Head of caudate nucleus (tissue), 42 donors: ENCODE results near the gene GNL2.

ENCODE experiments used
- DNase-seq, 42 donors: peaks; one replicate each; pipeline versions ENCODE4 v3.0.0 to v3.0.0-alpha.2; 2020 to 2021; ENCODE audit warnings: mixed read lengths in 7 of 42
- intact Hi-C: fragments of 100-400 bp; cut with DNase I; formaldehyde crosslinking; loops from one replicate; pipeline ENCODE4 v1.15.0; 2022

Gene GNL2

DNA sequence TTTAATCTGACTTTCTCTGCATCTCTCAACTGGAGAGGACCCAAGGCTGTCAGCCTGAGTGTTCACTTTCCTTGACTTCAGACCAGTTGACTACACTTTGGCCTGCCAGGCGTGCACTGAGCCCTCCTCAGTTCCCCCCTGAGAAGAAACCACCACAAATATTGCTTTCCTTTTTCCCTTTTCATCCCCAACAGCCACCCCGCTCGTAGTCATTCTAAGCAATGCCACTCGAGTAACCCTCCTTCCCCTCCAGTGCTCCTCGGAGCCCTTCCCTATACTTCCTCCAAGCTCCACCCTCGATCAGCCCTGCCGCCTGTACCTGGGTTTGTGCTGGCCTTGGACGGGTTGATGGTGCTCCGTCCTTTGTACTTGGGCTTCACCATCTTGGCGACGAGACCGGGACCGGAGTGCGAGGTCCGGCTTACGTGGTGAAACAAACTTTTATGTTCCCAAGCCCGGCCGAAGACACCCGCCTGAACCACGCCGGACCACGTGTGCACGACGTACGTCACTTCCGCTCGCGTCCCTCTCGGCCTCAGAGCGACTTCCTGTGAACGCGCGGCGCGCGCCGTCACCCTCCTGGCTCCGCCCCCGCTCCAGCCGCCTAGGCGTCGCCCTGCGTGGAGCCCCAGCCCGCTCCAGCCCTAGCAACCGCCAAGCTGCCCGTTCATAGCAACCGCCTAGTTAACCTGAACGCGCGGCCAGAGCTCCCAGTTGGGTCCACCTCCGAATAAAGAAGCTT lies at the start of gene GNL2:
TSS of gene GNL2 (minus strand) at position 498 of the 742 bp plus-strand sequence. CDS start at position 383, 115 bp downstream.
- intact Hi-C loops = loop anchor here (5.0 kb wide), 3 partner anchors 38 to 87 kb away; partner anchors contain the start of gene DNALI1
- peak; percentile 93 to 99 (median 97) for DNase-seq

GRCh38 chr1:37641059-37641458 lies 45.3 kb upstream of the GNL2 start:
- intact Hi-C loops = no loop called here
- DNase-seq = no peak

- intact Hi-C loops = no loop called here
- DNase-seq = no peak
Observed at GRCh38 chr1:37636435-37636834, 40.7 kb upstream of the GNL2 start.

- no peak for DNase-seq
- intact Hi-C loops = no loop called here
Observed at GRCh38 chr1:37634992-37635902, 39.5 kb upstream of the GNL2 start.

DNA sequence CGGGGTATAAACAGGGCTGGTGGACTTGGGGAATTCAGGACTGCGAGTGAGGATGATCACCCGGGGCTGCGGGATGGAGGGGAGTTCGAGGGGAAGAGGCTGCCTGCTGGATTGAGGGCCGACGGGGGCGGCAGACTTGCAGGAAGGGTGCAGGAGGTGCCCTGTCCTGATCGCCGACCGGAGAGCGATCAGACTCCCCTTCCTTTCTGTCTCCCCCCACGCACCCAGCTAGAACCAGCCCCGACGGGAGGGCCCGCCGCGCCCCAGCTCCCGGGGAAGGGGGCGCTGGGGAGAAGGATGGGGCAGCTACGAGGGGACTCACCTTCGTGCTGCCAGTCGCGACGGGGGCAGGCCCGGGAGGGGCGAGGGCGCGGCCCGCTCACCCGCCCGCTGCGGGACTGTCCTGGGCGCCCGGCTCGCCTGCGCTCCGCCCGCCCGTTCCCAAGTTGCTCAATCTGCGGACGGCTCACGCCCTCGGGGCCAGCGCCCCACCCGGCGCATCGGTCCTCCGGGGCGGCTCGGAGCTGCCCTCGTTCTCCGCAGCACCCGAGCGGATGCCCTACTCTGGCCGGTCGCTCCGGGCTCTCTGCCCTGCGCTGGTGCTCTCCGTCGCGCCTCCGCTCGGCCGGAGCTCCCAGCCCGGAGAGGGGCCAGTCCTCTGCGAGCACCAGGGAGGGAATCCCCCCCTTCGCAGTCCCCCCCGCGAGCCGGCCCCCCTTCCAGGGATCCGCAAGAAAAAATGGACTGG lies 38.7 kb upstream of the GNL2 start, which contains the start of gene RSPO1:
TSS of gene RSPO1 (minus strand) at position 649 of the 748 bp plus-strand sequence. CDS start 5,231 bp downstream, outside the sequence.
- intact Hi-C loops = no loop called here
- no peak for DNase-seq

DNA sequence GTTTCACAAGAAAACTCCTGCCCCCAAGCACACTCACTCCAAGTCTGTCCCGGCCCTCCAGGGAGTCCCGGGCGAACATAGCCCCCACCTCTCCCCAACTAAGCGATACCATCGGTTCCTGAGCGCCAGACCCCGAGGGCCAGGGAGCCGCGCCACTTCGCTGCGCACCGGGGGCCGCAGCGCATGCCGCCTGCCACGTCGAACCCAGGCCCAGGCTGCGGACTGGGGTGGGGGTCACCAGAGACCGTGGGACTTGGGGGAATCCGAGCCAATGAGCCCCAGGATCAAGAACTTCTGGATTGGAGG lies 38.2 kb upstream of the GNL2 start:
- intact Hi-C loops = no loop called here
- no peak for DNase-seq

DNA sequence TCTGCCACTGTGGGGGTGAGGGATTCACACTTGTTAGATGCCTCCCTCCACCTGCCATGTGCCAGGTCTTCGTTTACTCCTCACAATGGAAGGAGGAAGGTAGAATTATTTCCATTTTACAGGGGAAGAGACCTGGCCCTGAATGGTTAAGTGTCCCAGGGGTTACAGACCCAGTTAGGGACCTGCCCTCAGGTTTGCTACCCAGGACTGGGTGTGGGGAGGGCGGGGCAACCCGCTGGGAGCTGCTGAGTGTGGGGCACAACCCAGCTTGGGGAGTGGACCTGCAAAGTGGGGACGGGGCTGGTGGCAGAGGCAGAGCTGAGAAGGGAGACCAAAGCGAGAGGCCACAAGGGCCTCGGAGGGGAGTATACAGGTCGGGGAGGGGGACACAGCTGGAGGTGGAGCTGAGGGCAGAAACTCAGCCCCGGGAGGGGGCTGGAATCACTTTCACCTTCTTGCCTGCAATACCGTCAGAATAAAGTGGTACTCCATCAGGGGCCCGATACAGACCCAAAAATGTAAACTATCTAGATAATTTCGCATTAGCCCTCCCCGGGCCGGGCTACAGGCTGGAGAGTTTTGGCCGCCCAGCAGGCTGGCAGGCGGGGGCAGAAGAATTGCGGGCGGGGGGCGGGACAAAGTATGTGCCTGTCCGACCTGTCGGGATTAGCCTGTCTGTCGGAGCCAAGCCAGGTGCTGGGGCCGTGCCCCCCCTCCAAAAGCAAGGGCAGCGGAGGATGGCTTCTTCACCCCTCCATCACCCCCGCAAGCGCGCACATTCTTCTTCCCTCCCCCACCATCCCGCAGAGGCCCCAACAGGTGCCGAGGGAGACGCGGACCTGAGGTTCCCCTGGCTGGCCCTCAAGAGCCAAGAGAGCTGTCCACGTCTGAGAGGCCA lies 37.6 kb upstream of the GNL2 start:
- intact Hi-C loops = no loop called here
- no peak for DNase-seq

GRCh38 chr1:37631036-37631435 lies 35.3 kb upstream of the GNL2 start:
- intact Hi-C loops = no loop called here
- DNase-seq = no peak

- no peak for DNase-seq
- intact Hi-C loops = no loop called here
Observed at GRCh38 chr1:37630426-37631028, 34.8 kb upstream of the GNL2 start.

GRCh38 chr1:37629726-37630425 lies 34.1 kb upstream of the GNL2 start:
- intact Hi-C loops = no loop called here
- DNase-seq = no peak

- intact Hi-C loops = no loop called here
- DNase-seq = no peak
Observed at GRCh38 chr1:37629008-37629407, 33.3 kb upstream of the GNL2 start.

DNA sequence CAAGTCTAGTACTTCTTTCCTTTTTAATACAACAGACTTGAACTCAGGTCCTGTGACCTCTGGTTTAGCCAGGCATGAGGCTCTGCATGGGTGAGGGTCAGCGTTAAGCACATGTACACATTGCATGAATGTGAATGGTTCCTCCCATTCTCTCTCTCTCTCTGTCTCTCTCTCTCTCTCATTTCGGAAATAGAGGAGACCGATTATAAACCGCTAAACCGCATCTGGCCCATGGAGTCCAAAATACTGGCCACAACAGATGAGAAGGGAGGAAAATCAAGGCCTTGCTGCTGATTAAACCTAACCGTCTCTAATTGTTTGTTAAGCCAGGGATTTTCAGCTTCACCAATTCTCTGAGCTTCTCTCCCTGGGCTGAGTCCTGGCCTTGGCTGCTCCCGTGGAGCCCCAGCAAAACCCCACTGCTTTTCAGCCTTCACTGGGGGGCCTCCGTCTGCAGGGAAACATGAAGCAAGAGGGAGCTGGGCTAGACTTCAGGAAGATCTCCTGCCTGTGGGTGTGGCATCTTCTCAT lies 32.4 kb upstream of the GNL2 start:
- intact Hi-C loops = no loop called here
- no peak for DNase-seq

- intact Hi-C loops = no loop called here
- no peak for DNase-seq
Observed at GRCh38 chr1:37622131-37622530, 26.4 kb upstream of the GNL2 start.

GRCh38 chr1:37621326-37621870 lies 25.7 kb upstream of the GNL2 start:
- DNase-seq = no peak
- intact Hi-C loops = no loop called here

DNA sequence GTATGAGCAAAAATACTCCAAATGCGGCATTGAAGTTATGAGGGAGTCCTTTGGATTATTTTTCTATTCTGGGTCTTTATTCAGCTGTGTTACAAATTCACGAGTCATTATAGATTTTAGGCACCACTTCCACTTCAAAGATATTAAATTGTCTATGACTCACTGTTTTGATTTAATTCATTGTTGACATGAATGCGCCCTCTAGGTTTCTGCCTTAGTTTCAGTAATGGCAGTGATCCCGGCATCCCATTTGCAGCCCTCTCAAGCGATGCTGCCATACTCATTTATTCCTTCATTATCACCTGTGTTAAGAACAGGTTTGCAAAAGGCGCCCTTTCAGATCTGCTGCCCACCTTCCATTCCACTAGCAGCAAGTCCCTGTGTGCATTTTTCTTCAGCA lies 25.0 kb upstream of the GNL2 start:
- peak in 2 of 42 donors; percentile 6 to 25 for DNase-seq
- intact Hi-C loops = no loop called here

GRCh38 chr1:37616330-37616729 lies 20.6 kb upstream of the GNL2 start:
- no peak for DNase-seq
- intact Hi-C loops = no loop called here

DNA sequence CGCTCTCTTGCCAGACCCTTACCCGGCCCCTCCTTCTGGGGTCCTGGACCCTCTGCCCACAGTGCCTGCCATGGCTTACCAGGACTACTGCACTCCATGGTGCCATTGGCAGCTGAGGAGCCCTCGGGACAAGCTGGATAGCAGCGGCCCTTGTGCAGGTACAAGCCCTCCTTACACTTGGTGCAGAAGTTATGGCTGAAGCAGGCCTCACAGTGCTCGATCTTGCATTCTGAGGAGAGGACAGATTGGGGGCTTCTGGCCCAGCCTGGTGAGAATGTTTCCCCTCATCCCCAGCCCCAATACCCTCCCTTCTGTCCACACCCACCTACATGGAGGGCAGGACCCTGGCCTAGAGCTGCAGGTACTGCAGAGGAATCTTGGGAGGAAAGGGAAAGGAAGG lies 18.4 kb upstream of the GNL2 start:
- intact Hi-C loops = no loop called here
- DNase-seq = no peak
